Peyer's patch (tissue), 4 donors: ENCODE results near the gene SESN2.

Experiments
- CTCF ChIP-seq, 6 experiments: fragments of 450-650 bp in 4 of 6; fragments of 200-600 bp in 2 of 6; sonication (generic) in 1 of 6; IDR thresholded peaks; one replicate each; pipeline ENCODE4 v1.5.1; 2017 to 2019; ENCODE audit warnings: antibody characterized with exemption in 6 of 6, mild to moderate bottlenecking in 3 of 6, moderate library complexity in 1 of 6
- POLR2A ChIP-seq, 2 donors: fragments of 450-650 bp; IDR thresholded peaks; one replicate each; pipeline ENCODE4 v1.5.1; 2017; ENCODE audit warnings: antibody characterized with exemption in 2 of 2, mild to moderate bottlenecking in 2 of 2, moderate library complexity in 2 of 2

DNA sequence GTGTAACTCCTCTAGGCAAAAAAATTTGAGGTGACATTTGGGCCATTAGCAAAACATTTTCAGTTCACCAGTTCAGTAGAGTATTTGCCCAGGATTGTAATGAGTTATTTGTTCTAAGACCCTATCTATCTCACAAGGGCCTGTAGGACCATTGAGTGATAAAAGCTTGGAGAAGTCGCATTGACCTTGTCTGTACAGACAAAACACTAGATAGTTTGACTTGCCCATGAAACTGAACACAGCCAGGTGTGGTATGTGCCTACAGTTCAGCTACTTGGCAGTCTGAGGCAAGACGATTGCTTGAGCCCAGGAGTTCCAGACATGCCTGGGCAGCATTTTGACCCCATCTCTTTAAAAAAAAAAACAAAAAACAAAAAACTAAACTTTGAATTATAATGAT, 20.3 kb upstream of the SESN2 start:
- no peak for TF ChIP-seq POLR2A (IDR thresholded peaks at IDR 0.05)
- TF ChIP-seq CTCF (IDR thresholded peaks at IDR 0.05) = no peak
